ENCODE results near the gene SPEN.

The SPEN gene

DNA sequence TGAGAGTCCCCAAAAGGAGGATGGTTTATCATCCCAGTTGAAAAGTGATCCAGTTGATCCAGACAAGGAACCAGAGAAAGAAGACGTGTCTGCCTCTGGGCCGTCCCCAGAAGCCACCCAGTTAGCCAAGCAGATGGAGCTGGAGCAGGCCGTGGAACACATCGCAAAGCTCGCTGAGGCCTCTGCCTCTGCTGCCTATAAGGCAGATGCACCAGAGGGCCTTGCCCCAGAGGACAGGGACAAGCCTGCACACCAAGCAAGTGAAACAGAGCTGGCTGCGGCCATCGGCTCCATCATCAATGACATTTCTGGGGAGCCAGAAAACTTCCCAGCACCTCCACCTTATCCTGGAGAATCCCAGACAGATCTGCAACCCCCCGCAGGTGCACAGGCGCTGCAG lies 85.1 kb downstream of the SPEN start:
- no peak for DNase-seq

DNA sequence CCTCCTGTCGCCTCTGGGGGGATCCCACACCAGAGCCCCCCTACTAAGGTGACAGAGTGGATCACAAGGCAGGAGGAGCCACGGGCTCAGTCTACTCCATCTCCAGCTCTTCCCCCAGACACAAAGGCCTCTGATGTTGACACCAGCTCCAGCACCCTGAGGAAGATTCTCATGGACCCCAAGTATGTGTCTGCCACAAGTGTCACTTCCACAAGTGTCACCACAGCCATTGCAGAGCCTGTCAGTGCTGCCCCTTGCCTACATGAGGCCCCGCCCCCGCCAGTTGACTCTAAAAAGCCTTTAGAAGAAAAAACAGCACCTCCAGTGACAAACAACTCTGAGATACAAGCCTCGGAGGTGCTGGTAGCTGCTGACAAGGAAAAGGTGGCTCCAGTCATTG lies 86.2 kb downstream of the SPEN start:
- no peak for DNase-seq

- DNase-seq: no peak
Measured at GRCh38 chr1:15934211-15935055, 86.9 kb downstream of the SPEN start.

GRCh38 chr1:15935056-15935950 lies 87.8 kb downstream of the SPEN start:
- DNase-seq: no peak

DNA sequence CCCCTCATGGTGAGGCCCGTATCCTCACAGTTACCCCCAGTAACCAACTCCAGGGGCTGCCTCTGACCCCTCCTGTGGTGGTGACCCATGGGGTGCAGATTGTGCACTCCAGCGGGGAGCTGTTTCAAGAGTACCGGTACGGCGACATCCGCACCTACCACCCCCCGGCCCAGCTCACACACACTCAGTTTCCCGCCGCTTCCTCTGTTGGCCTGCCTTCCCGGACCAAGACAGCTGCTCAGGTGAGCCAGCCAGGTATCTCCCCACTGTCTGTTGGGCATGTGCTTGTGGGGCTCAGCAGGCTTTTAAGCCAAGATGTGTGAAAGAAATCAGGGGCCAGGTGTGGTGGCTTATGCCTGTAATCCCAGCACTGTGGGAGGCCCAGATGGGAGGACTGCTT lies 88.5 kb downstream of the SPEN start:
- DNase-seq: no peak

DNA sequence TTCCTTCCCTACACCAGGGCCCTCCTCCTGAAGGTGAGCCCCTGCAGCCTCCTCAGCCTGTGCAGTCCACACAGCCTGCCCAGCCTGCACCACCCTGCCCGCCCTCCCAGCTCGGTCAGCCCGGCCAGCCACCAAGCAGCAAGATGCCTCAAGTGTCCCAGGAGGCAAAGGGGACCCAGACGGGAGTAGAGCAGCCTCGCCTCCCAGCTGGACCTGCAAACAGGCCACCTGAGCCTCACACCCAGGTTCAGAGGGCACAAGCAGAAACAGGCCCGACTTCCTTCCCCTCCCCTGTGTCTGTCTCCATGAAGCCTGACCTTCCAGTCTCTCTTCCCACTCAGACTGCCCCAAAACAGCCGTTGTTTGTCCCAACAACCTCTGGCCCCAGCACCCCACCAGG lies 89.6 kb downstream of the SPEN start:
- no peak for DNase-seq

- peak in 2 of 56 donors; percentile 22 to 27 for DNase-seq
Measured at GRCh38 chr1:15937706-15938168, 90.2 kb downstream of the SPEN start.

- no peak for DNase-seq
Measured at GRCh38 chr1:15938628-15939161, 91.2 kb downstream of the SPEN start.

- DNase-seq: peak in 1 of 56 donors; percentile 25
Measured at GRCh38 chr1:15939181-15940109, 91.9 kb downstream of the SPEN start.

GRCh38 chr1:15940110-15941043 lies 92.9 kb downstream of the SPEN start:
- DNase-seq: no peak

DNA sequence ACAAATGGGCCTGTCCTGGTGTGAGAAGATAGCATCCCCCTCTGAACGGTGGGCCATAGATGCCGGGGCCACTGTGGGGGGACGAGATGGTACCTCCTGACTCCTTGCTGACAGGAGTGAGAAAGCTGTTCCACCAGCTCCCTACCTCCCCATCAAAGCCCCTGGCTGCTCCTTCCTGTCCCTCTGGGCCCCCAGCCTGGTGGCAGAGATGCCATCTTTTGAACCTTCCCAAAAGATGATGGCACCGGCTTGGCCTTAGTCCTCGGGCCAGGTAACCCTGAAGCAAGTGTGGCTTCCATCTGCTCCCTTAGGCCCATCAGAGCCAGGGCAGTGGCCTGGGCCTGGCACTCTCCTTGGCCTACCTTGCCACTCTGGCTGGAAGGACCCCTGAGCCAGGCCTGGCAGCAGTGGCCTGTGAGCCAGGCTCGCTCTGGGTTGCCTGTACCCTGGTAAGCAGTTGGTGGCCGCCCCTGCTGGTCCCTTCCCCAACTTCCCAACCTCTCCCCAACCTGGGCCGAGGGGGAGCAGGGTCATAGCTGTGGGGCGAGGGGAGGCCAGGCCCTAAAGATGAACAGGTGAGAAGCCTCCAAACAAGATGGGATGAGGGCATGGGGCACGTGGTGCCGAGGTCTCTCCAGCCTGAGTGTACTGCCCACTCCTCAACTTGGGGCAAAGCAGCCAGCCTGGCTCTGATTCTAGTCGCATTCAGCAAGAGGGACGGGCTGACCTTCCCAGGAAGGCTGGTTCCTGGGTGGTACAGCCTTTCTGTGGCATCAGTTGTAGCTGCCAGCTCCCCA lies 93.7 kb downstream of the SPEN start:
- no peak for DNase-seq

- no peak for DNase-seq
Measured at GRCh38 chr1:15941899-15942660, 94.6 kb downstream of the SPEN start.

- DNase-seq: no peak
Measured at GRCh38 chr1:15942661-15943327, 95.3 kb downstream of the SPEN start.

GRCh38 chr1:15943328-15943991 lies 96.0 kb downstream of the SPEN start:
- no peak for DNase-seq

- no peak for DNase-seq
Measured at GRCh38 chr1:15943992-15944307, 96.4 kb downstream of the SPEN start.

- DNase-seq: no peak
Measured at GRCh38 chr1:15944308-15945010, 97.0 kb downstream of the SPEN start.

All from amygdala (tissue), 56 donors.